Spinal cord (tissue), 10 donors: ENCODE results near the gene HES4. TPM values are rescaled to one million over a fixed set of nuclear protein-coding genes. Genes with fewer than 3 reads are reported as not detected.

Source experiments
- DNase-seq, 6 donors: peaks; one replicate each; pipeline versions ENCODE4 v3.0.0 to v3.0.0-alpha.2; 2013 to 2015; ENCODE audit warnings: low spot score in 6 of 6, low read depth in 4 of 6
- H3K27ac ChIP-seq: one replicate; pipeline ENCODE4 v1.5.1; 2013; ENCODE audit warnings: low read depth, low read length, control low read depth
- H3K27me3 ChIP-seq: one replicate; pipeline ENCODE4 v1.6.1; 2013; ENCODE audit warnings: low read length; ENCODE audit not compliant: control insufficient read depth, insufficient read depth
- H3K36me3 ChIP-seq: one replicate; pipeline ENCODE4 v1.6.1; 2013; ENCODE audit warnings: low read length; ENCODE audit not compliant: control insufficient read depth, insufficient read depth
- H3K4me1 ChIP-seq: one replicate; pipeline ENCODE4 v1.6.1; 2013; ENCODE audit warnings: low read length; ENCODE audit not compliant: control insufficient read depth, insufficient read depth
- H3K4me3 ChIP-seq: one replicate; pipeline ENCODE4 v1.5.1; 2013; ENCODE audit warnings: low read depth, low read length, control low read depth
- H3K9me3 ChIP-seq: one replicate; pipeline ENCODE4 v1.6.1; 2013; ENCODE audit warnings: low read length; ENCODE audit not compliant: control insufficient read depth, insufficient read depth
- WGBS: methylation state at CpG from one replicate; pipeline ENCODE4 v1.1.5; 2013; ENCODE audit warnings: missing lambda C conversion rate; ENCODE audit not compliant: insufficient coverage; 5-methylcytosine and 5-hydroxymethylcytosine counted together
- polyA plus RNA-seq, 2 donors: library from polyadenylated mRNA; unstranded; fragments of 120-200 nt; gene quantifications; one replicate each; pipeline ENCODE4 v1.2.1, GENCODE V29; 2013; ENCODE audit not compliant: insufficient read length in 2 of 2
- total RNA-seq, 2 donors: library from RNA; depleted of rRNA in 1 of 2; stranded (reverse); fragments of 120-200 nt in 1 of 2; fragments of >200 nt in 1 of 2; gene quantifications; one replicate each; pipeline versions ENCODE4 v1.2.3 to v1.2.4, GENCODE V29; 2013 to 2014
- donor health status: healthy.

HES4 gene
- total and polyA plus RNA-seq, 4 donors, result 12.3 to 77.1 (median 73.2) TPM

- peak in 1 of 6 donors; percentile 61 for DNase-seq
- H3K27me3 ChIP-seq, result peaks cover 3% of the 10 kb centered on the region
- H3K4me3 ChIP-seq, result peak overlapping the region; percentile 73
- H3K9me3 ChIP-seq, result no peaks in the 10 kb centered on the region
- H3K36me3 ChIP-seq, result peaks cover 50% of the 10 kb centered on the region
- peaks cover 68% of the 10 kb centered on the region for H3K4me1 ChIP-seq
- peak overlapping the region; percentile 99 for H3K27ac ChIP-seq
- WGBS, result under 1% methylated on average over 54 of the region's 58 CpGs
Observed at GRCh38 chr1:1001057-1001783, 1.3 kb upstream of the HES4 start.

- H3K9me3 ChIP-seq, result no peaks in the 10 kb centered on the region
- H3K27ac ChIP-seq, result peak overlapping the region; percentile 99
- peak overlapping the region; percentile 73 for H3K4me3 ChIP-seq
- H3K36me3 ChIP-seq, result peaks cover 45% of the 10 kb centered on the region
- under 1% methylated on average over 74 of the region's 75 CpGs for WGBS
- peaks cover 3% of the 10 kb centered on the region for H3K27me3 ChIP-seq
- H3K4me1 ChIP-seq, result peaks cover 66% of the 10 kb centered on the region
- peak in 2 of 6 donors; percentile 90 to 91 for DNase-seq
Observed at GRCh38 chr1:1000357-1001056, 610 bp upstream of the HES4 start.

- peak overlapping the region; percentile 69 for H3K27ac ChIP-seq
- H3K4me1 ChIP-seq, result peaks cover 52% of the 10 kb centered on the region
- H3K27me3 ChIP-seq, result peaks cover 3% of the 10 kb centered on the region
- DNase-seq, result peak in 2 of 6 donors; percentile 45 to 70
- no peaks in the 10 kb centered on the region for H3K9me3 ChIP-seq
- WGBS, result under 1% methylated on average over 86 of the region's 86 CpGs
- peaks cover 34% of the 10 kb centered on the region for H3K36me3 ChIP-seq
- H3K4me3 ChIP-seq, result peak overlapping the region; percentile 52
Observed at GRCh38 chr1:998995-999724, 737 bp downstream of the HES4 start.

GRCh38 chr1:998745-998994, 1.2 kb downstream of the HES4 start:
- 0% methylated on average over 12 of the region's 27 CpGs for WGBS
- H3K27ac ChIP-seq, result no peak overlapping the region
- H3K27me3 ChIP-seq, result peaks cover 3% of the 10 kb centered on the region
- no peaks in the 10 kb centered on the region for H3K9me3 ChIP-seq
- peaks cover 29% of the 10 kb centered on the region for H3K36me3 ChIP-seq
- DNase-seq, result peak in 1 of 6 donors; percentile 73
- peaks cover 48% of the 10 kb centered on the region for H3K4me1 ChIP-seq
- H3K4me3 ChIP-seq, result peak overlapping the region; percentile 32

GRCh38 chr1:997993-998744, 1.7 kb downstream of the HES4 start:
- Histone ChIP-seq H3K9me3 (no peaks in the 10 kb centered on the region), H3K4me1 (peaks cover 48% of the 10 kb centered on the region), H3K27ac (no peak overlapping the region), H3K4me3 (peak overlapping the region; percentile 32), H3K36me3 (peaks cover 27% of the 10 kb centered on the region), H3K27me3 (peaks cover 3% of the 10 kb centered on the region)
- DNase-seq, result peak in 2 of 6 donors; percentile 80 to 84
- WGBS, result 9% methylated on average over 72 of the region's 75 CpGs

GRCh38 chr1:997713-997992, 2.2 kb downstream of the HES4 start:
- H3K9me3 ChIP-seq, result no peaks in the 10 kb centered on the region
- peak overlapping the region; percentile 5 for H3K4me3 ChIP-seq
- WGBS, result 55% methylated on average over 3 of the region's 3 CpGs
- peaks cover 48% of the 10 kb centered on the region for H3K4me1 ChIP-seq
- DNase-seq, result no peak
- no peak overlapping the region for H3K27ac ChIP-seq
- H3K27me3 ChIP-seq, result peaks cover 3% of the 10 kb centered on the region
- H3K36me3 ChIP-seq, result peaks cover 22% of the 10 kb centered on the region

GRCh38 chr1:996851-997712, 2.8 kb downstream of the HES4 start:
- H3K4me3 ChIP-seq, result peak overlapping the region; percentile 5
- peaks cover 22% of the 10 kb centered on the region for H3K36me3 ChIP-seq
- H3K9me3 ChIP-seq, result no peaks in the 10 kb centered on the region
- no peak for DNase-seq
- no peak overlapping the region for H3K27ac ChIP-seq
- H3K27me3 ChIP-seq, result peaks cover 3% of the 10 kb centered on the region
- 58% methylated on average over 24 of the region's 24 CpGs for WGBS
- peaks cover 44% of the 10 kb centered on the region for H3K4me1 ChIP-seq

GRCh38 chr1:995665-996633, 3.9 kb downstream of the HES4 start:
- no peak for DNase-seq
- H3K9me3 ChIP-seq, result no peaks in the 10 kb centered on the region
- WGBS, result 40% methylated on average over 20 of the region's 30 CpGs
- H3K36me3 ChIP-seq, result peaks cover 22% of the 10 kb centered on the region
- H3K27ac ChIP-seq, result no peak overlapping the region
- no peak overlapping the region for H3K4me3 ChIP-seq
- H3K27me3 ChIP-seq, result peaks cover 3% of the 10 kb centered on the region
- H3K4me1 ChIP-seq, result peaks cover 36% of the 10 kb centered on the region
